Osteoblast (primary cell): Measurements from ENCODE around the gene GMCL2. TPM values are rescaled to one million over a fixed set of nuclear protein-coding genes. Genes with fewer than 3 reads are reported as not detected.

ENCODE experiments used
- DNase-seq: peaks from one replicate; pipeline ENCODE4 v3.0.0; 2011; ENCODE audit warnings: low spot score, mixed read lengths; ENCODE audit not compliant: insufficient read length; ENCODE audit errors: missing footprints
- H2AFZ ChIP-seq: 2 replicates; pipeline ENCODE4 v1.6.0; 2011; ENCODE audit warnings: mild to moderate bottlenecking, low read length
- H3K27ac ChIP-seq: 2 replicates; pipeline ENCODE4 v1.5.1; 2011; ENCODE audit warnings: mild to moderate bottlenecking, low read depth, low read length, moderate library complexity
- H3K27me3 ChIP-seq: 2 replicates; pipeline ENCODE4 v1.6.0; 2012; ENCODE audit warnings: mild to moderate bottlenecking, control low read depth, inconsistent platforms, low read length, moderate library complexity; ENCODE audit not compliant: insufficient read depth
- H3K36me3 ChIP-seq: 2 replicates; pipeline ENCODE4 v1.5.1; 2011; ENCODE audit warnings: mild to moderate bottlenecking, low read length, control low read depth, moderate library complexity; ENCODE audit not compliant: insufficient read depth
- H3K4me1 ChIP-seq: 2 replicates; pipeline ENCODE4 v1.5.1; 2011; ENCODE audit warnings: mild to moderate bottlenecking, low read length, control low read depth, moderate library complexity; ENCODE audit not compliant: insufficient read depth
- H3K4me2 ChIP-seq: 2 replicates; pipeline ENCODE4 v1.6.0; 2011; ENCODE audit warnings: mild to moderate bottlenecking, low read length; ENCODE audit not compliant: insufficient read depth
- H3K4me3 ChIP-seq: fragments of 200-600 bp; sonication (generic); 3 replicates; pipeline ENCODE4 v1.5.1; 2012; ENCODE audit warnings: mild to moderate bottlenecking, low read length, inconsistent platforms; ENCODE audit not compliant: insufficient read depth
- H3K79me2 ChIP-seq: 2 replicates; pipeline ENCODE4 v1.6.0; 2012; ENCODE audit warnings: mild to moderate bottlenecking, low read length, control low read depth, inconsistent platforms; ENCODE audit not compliant: insufficient read depth
- H3K9me3 ChIP-seq: 2 replicates; pipeline ENCODE4 v1.5.1; 2011; ENCODE audit warnings: low read depth, low read length, control low read depth
- H4K20me1 ChIP-seq: 2 replicates; pipeline ENCODE4 v1.6.0; 2012; ENCODE audit warnings: mild to moderate bottlenecking, low read length, control low read depth; ENCODE audit not compliant: insufficient read depth
- CTCF ChIP-seq: IDR thresholded peaks from 2 replicates; pipeline ENCODE4 v1.5.1; 2011; ENCODE audit warnings: mild to moderate bottlenecking, low read depth, low read length, moderate library complexity; ENCODE audit errors: extremely low read depth
- total RNA-seq: library from RNA; depleted of rRNA; stranded (reverse); fragments of >200 nt; gene quantifications from 2 replicates; pipeline ENCODE4 v1.2.3, GENCODE V29; 2012

The GMCL2 gene
- total RNA-seq, 1 donor, result not detected

GRCh38 chr5:178232124-178232919 lies 45.2 kb upstream of the GMCL2 start, which contains the start of gene PHYKPL:
Gene PHYKPL (minus strand): TSS chr5:178232802. CDS start chr5:178232550, 252 bp downstream.
- H3K79me2 ChIP-seq, result peaks cover 39% of the 10 kb centered on the region
- H3K27ac ChIP-seq, result peak within 1 kb of the TSS; percentile 76
- H3K9me3 ChIP-seq, result no peaks in the 10 kb centered on the region
- peaks cover 28% of the 10 kb centered on the region for H3K4me1 ChIP-seq
- peak within 1 kb of the TSS; percentile 91 for H3K4me3 ChIP-seq
- H3K4me2 ChIP-seq, result peak within 1 kb of the TSS; percentile 81
- H3K36me3 ChIP-seq, result peaks cover 20% of the 10 kb centered on the region
- peaks cover 15% of the 10 kb centered on the region for H4K20me1 ChIP-seq
- TF ChIP-seq CTCF, result no peak
- peak within 1 kb of the TSS; percentile 83 for H2AFZ ChIP-seq
- DNase-seq, result peak; percentile 97
- H3K27me3 ChIP-seq, result no peaks in the 10 kb centered on the region

GRCh38 chr5:178231539-178232123 lies 44.5 kb upstream of the GMCL2 start:
- H4K20me1 ChIP-seq, result peaks cover 19% of the 10 kb centered on the region
- H3K79me2 ChIP-seq, result peaks cover 46% of the 10 kb centered on the region
- TF ChIP-seq CTCF, result no peak
- H3K4me1 ChIP-seq, result peaks cover 22% of the 10 kb centered on the region
- H3K27ac ChIP-seq, result peak overlapping the region; percentile 76
- H3K9me3 ChIP-seq, result no peaks in the 10 kb centered on the region
- peak overlapping the region; percentile 81 for H3K4me2 ChIP-seq
- peak; percentile 82 for DNase-seq
- peak overlapping the region; percentile 91 for H3K4me3 ChIP-seq
- no peaks in the 10 kb centered on the region for H3K27me3 ChIP-seq
- H3K36me3 ChIP-seq, result peaks cover 20% of the 10 kb centered on the region
- peak overlapping the region; percentile 66 for H2AFZ ChIP-seq

GRCh38 chr5:178230879-178231538 lies 43.8 kb upstream of the GMCL2 start:
- Histone ChIP-seq H3K79me2 (peaks cover 48% of the 10 kb centered on the region), H3K4me1 (peaks cover 20% of the 10 kb centered on the region), H3K4me3 (peak overlapping the region; percentile 91), H4K20me1 (peaks cover 19% of the 10 kb centered on the region), H3K4me2 (peak overlapping the region; percentile 81), H3K27me3 (no peaks in the 10 kb centered on the region), H3K36me3 (peaks cover 20% of the 10 kb centered on the region), H3K27ac (peak overlapping the region; percentile 76), H2AFZ (no peak overlapping the region), H3K9me3 (no peaks in the 10 kb centered on the region)
- no peak for TF ChIP-seq CTCF
- DNase-seq, result peak; percentile 95
